T-helper 1 cell treated with Interleukin-12 subunit alpha and Interleukin-12 subunit beta and Interleukin-4 antibody, amounts not matched to agents 30 ng/mL and 1 ng/mL, for 36 hours (primary cell): ENCODE measurements around the gene ZNF385C. TPM values are rescaled to one million over a fixed set of nuclear protein-coding genes. Genes with fewer than 3 reads are reported as not detected.

Experiments
- intact Hi-C: fragments of 100-400 bp; cut with micrococcal nuclease; formaldehyde crosslinking; loops from one replicate; pipeline ENCODE4 v1.15.1; 2024
- total RNA-seq: library from RNA; stranded (reverse); gene quantifications from 2 replicates; pipeline ENCODE4 v1.2.3, GENCODE V29; 2022

Gene ZNF385C
- total RNA-seq, 1 donor from 2014 or later: not detected

GRCh38 chr17:42078396-42079043, 19.8 kb downstream of the ZNF385C start:
- intact Hi-C loops: no loop called here

- intact Hi-C loops: no loop called here
Observed at GRCh38 chr17:42077755-42078154, 20.5 kb downstream of the ZNF385C start.

GRCh38 chr17:42076797-42077559, 21.3 kb downstream of the ZNF385C start:
- intact Hi-C loops: no loop called here

GRCh38 chr17:42075789-42076188, 22.5 kb downstream of the ZNF385C start:
- intact Hi-C loops: no loop called here

- intact Hi-C loops: no loop called here
Observed at GRCh38 chr17:42072323-42073187, 25.7 kb downstream of the ZNF385C start.

GRCh38 chr17:42071810-42072209, 26.5 kb downstream of the ZNF385C start:
- intact Hi-C loops: no loop called here

- intact Hi-C loops: loop anchor here (5.0 kb wide), 1 partner anchor 102 kb away; the partner anchor contains the start of gene CNP
Observed at GRCh38 chr17:42068979-42069378, 29.3 kb downstream of the ZNF385C start.

GRCh38 chr17:42067371-42068091, 30.7 kb downstream of the ZNF385C start:
- intact Hi-C loops: loop anchor here (1.0 to 5.0 kb wide), 6 partner anchors 34 to 114 kb away; partner anchors contain the start of genes CNP, DHX58 and KCNH4

- intact Hi-C loops: loop anchor here (5.0 kb wide), 1 partner anchor 98 kb away; the partner anchor contains the start of gene CNP
Observed at GRCh38 chr17:42065201-42065600, 33.1 kb downstream of the ZNF385C start.

- intact Hi-C loops: loop anchor here (1.0 kb wide), 1 partner anchor 37 kb away; no protein-coding TSS in a partner anchor
Observed at GRCh38 chr17:42062681-42063080, 35.6 kb downstream of the ZNF385C start.

- intact Hi-C loops: no loop called here
Observed at GRCh38 chr17:42061646-42062487, 36.4 kb downstream of the ZNF385C start.

- intact Hi-C loops: no loop called here
Observed at GRCh38 chr17:42060231-42060630, 38.0 kb downstream of the ZNF385C start.

- intact Hi-C loops: no loop called here
Observed at GRCh38 chr17:42059815-42060214, 38.5 kb downstream of the ZNF385C start.

- intact Hi-C loops: no loop called here
Observed at GRCh38 chr17:42058063-42058462, 40.2 kb downstream of the ZNF385C start.

- intact Hi-C loops: no loop called here
Observed at GRCh38 chr17:42056635-42057034, 41.6 kb downstream of the ZNF385C start.

GRCh38 chr17:42055496-42055895, 42.8 kb downstream of the ZNF385C start:
- intact Hi-C loops: no loop called here

GRCh38 chr17:42055027-42055426, 43.2 kb downstream of the ZNF385C start:
- intact Hi-C loops: no loop called here

- intact Hi-C loops: no loop called here
Observed at GRCh38 chr17:42053731-42054500, 44.4 kb downstream of the ZNF385C start.

GRCh38 chr17:42052346-42052877, 45.9 kb downstream of the ZNF385C start:
- intact Hi-C loops: no loop called here
